ENCODE measurements around the gene RNF13.
"Not testable (repeated sequence)": the region's sequence is repeated elsewhere in the genome, so short reads cannot be mapped to it uniquely, and the experiment has no call there.

Gene RNF13

GRCh38 chr3:149902498-149903139 is 89.6 kb downstream of the RNF13 start:
- no peak for DNase-seq

GRCh38 chr3:149906036-149906435 is 93.0 kb downstream of the RNF13 start:
- no peak for DNase-seq

GRCh38 chr3:149908424-149908957 is 95.5 kb downstream of the RNF13 start:
- DNase-seq, result no peak

GRCh38 chr3:149909923-149910322 is 96.9 kb downstream of the RNF13 start:
- no peak for DNase-seq

GRCh38 chr3:149917124-149917667 is 104.2 kb downstream of the RNF13 start:
- DNase-seq, result peak; percentile 3 to 4

GRCh38 chr3:149919509-149919908 is 106.5 kb downstream of the RNF13 start:
- no peak for DNase-seq

- no peak for DNase-seq
Measured at GRCh38 chr3:149920119-149920518, 107.1 kb downstream of the RNF13 start.

- no peak for DNase-seq
Measured at GRCh38 chr3:149933008-149933407, 120.0 kb downstream of the RNF13 start.

- no peak for DNase-seq
Measured at GRCh38 chr3:149933858-149934257, 120.8 kb downstream of the RNF13 start.

GRCh38 chr3:149934524-149934923 is 121.5 kb downstream of the RNF13 start:
- peak in 1 of 2 donors; percentile 9 for DNase-seq

- DNase-seq, result peak in 1 of 2 donors; percentile 49
Measured at GRCh38 chr3:149936812-149937230, 123.8 kb downstream of the RNF13 start.

GRCh38 chr3:149938392-149939055 is 125.5 kb downstream of the RNF13 start:
- DNase-seq, result not testable (repeated sequence)

- DNase-seq, result no peak
Measured at GRCh38 chr3:149941186-149941585, 128.2 kb downstream of the RNF13 start.

GRCh38 chr3:149941946-149942345 is 128.9 kb downstream of the RNF13 start:
- no peak for DNase-seq

GRCh38 chr3:149942409-149942808 is 129.4 kb downstream of the RNF13 start:
- DNase-seq, result no peak

- not testable (repeated sequence) for DNase-seq
Measured at GRCh38 chr3:149943966-149944365, 131.0 kb downstream of the RNF13 start.

- DNase-seq, result peak; percentile 27 to 46
Measured at GRCh38 chr3:149947231-149947630, 134.2 kb downstream of the RNF13 start.

GRCh38 chr3:149949181-149949580 is 136.2 kb downstream of the RNF13 start:
- DNase-seq, result no peak

- DNase-seq, result no peak
Measured at GRCh38 chr3:149954812-149955211, 141.8 kb downstream of the RNF13 start.

GRCh38 chr3:149955449-149955848 is 142.4 kb downstream of the RNF13 start:
- no peak for DNase-seq

- no peak for DNase-seq
Measured at GRCh38 chr3:149957361-149958125, 144.5 kb downstream of the RNF13 start.

- no peak for DNase-seq
Measured at GRCh38 chr3:149958171-149958796, 145.3 kb downstream of the RNF13 start.

GRCh38 chr3:149959443-149959842 is 146.4 kb downstream of the RNF13 start:
- DNase-seq, result no peak

Measured in inflammatory macrophage treated with lipopolysaccharide for 1 hour (primary cell).